ENCODE measurements around the gene ITGB1BP1.

The ITGB1BP1 gene, protein sequence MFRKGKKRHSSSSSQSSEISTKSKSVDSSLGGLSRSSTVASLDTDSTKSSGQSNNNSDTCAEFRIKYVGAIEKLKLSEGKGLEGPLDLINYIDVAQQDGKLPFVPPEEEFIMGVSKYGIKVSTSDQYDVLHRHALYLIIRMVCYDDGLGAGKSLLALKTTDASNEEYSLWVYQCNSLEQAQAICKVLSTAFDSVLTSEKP

DNA sequence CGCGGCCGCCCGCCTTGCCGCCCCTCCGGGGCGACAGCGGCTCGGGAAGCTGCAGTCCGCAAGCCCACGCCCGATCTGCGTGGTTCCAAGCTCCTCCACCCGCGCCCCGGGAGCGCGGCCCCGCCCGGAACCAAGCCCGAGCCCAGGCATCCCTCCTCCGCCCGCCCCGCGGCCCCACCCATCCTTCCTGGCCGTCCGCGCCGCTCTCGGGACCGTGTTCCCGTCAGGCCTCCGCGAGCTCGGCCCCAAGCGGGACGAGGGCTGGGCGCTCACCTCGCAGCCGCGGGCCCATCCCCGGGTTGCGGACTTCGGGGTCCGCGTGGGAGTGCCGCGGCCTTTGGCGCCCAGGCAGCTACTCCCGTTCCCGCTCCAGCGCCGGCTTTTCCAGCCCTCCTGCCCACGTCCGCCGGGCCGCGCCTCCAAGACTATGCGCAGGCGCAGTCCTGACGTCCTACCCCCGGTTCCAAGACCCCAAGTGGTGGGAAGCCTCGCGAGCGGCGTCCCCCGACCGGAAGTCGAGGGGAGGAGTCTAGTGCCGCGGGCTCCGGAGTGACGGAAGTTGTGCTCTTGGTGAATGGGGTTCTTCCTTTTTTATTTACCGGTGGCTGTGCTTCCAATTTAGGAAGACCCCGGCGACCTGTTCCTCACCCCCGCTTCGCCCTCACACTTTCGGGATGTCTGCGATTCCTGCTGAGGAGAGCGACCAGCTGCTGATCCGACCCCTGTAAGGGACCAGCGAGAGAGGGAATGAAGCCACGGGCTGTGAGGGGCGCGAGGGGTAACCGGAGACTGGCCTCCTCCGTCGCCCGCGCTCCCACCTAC is at the start of gene ITGB1BP1, which contains the start of gene CPSF3:
Gene ITGB1BP1, minus strand, starts transcription at position 429 of the 822 bp plus-strand sequence. CDS start 4,831 bp downstream, outside the sequence.
Gene CPSF3, plus strand, starts transcription at position 555 of the 822 bp plus-strand sequence. Its CDS starts 120 bp downstream, at position 675.
- Mint-ChIP-seq H3K9me3 (ENCODE audit: low read depth) (no peaks in the 10 kb centered on the region), H3K4me3 (peak within 1 kb of the TSS; percentile 88), H3K27me3 (no peaks in the 10 kb centered on the region), H3K36me3 (peaks cover 7% of the 10 kb centered on the region), H3K27ac (peak within 1 kb of the TSS; percentile 91), H3K4me1 (ENCODE audit: low read depth) (peaks cover 37% of the 10 kb centered on the region)

DNA sequence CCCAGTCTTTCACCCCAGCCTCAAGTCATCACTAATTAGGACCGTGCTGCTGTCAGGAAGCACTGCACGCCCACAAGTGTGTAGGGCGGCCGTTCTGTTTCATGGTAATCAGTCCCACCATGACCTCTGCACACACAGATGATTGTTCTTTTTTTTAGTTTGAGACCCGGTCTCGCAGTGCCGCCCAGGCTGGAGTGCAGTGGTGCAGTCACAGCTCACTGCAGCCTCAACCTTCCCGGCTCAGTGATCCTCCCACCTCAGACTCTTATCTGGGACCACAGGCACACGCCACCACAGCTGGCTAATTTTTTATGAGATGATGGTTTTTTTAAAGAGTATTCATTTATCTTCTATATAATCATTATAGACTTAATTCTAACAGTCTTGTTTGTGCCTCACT is 49.2 kb upstream of the ITGB1BP1 start:
- Mint-ChIP-seq H3K4me1 (ENCODE audit: low read depth) (peaks cover 34% of the 10 kb centered on the region), H3K36me3 (peaks cover 13% of the 10 kb centered on the region), H3K9me3 (ENCODE audit: low read depth) (no peaks in the 10 kb centered on the region), H3K4me3 (peak overlapping the region; percentile 83), H3K27me3 (no peaks in the 10 kb centered on the region), H3K27ac (peak overlapping the region; percentile 22)

DNA sequence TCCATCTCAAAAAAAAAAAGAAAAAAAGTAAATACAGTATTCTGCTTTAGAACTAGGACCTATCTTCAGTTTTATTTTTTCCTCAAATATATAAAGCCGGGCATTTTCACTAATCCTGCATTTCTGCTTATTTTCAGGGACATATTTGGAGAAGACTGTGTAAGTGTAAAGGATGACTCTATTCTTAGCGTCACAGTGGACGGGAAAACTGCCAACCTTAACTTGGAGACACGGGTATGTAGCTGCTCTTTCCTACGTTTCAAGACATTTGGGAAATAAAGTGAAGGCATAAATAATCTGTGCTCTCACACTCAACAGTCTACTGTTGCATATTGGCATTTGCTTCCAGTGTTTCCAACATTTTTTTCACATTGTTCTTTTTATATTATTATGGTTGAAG is 47.9 kb upstream of the ITGB1BP1 start:
- Mint-ChIP-seq H3K9me3 (ENCODE audit: low read depth) (no peaks in the 10 kb centered on the region), H3K4me1 (ENCODE audit: low read depth) (peaks cover 21% of the 10 kb centered on the region), H3K36me3 (peaks cover 13% of the 10 kb centered on the region), H3K27me3 (no peaks in the 10 kb centered on the region), H3K27ac (no peak overlapping the region), H3K4me3 (no peak overlapping the region)

DNA sequence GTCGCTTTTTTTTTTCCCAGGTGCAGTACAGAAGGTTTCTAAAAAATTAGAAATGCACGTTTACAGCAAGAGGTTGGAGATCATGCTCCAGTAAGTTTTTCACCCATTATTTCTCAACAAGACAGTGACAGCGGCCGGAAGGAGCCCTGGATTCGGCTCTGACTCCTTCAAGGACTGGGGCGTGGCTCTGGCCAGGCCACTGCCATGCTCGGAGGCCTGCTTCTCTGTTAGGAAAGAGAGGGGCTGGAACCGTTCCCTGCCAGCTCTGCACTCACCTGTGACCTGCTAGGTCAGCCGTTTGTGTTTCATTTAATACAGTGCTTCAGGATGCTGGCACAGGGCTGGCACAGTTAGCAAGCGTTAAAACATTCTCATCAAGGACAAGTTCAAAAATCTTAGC is 44.4 kb upstream of the ITGB1BP1 start:
- Mint-ChIP-seq H3K27ac (no peak overlapping the region), H3K36me3 (peaks cover 6% of the 10 kb centered on the region), H3K4me3 (no peak overlapping the region), H3K27me3 (no peaks in the 10 kb centered on the region), H3K4me1 (ENCODE audit: low read depth) (no peaks in the 10 kb centered on the region), H3K9me3 (ENCODE audit: low read depth) (no peaks in the 10 kb centered on the region)

DNA sequence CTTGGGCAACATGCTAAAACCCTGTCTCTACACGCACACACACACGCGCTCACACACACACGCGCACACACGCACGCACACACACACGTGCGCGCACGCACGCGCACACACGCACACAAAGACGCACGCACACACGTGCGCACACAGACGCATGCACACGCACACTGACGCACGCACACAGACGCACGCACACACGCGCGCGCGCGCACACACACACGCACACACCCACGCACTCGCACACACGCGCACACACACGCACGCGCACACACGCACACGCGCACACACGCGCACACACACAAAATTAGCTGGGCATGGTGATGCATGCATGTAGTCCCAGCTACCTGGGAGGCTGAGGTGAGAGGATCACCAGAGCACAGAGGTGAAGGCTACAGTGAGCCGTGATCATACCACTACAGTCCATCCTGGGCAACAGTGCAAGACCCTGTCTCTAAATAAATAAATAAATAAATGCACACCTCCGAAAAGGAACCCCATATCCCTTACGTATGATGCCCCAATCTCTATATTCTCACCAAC is 42.9 kb upstream of the ITGB1BP1 start:
- no peak overlapping the region for H3K27ac Mint-ChIP-seq
- H3K9me3 Mint-ChIP-seq (ENCODE audit: low read depth): no peaks in the 10 kb centered on the region
- H3K4me3 Mint-ChIP-seq: no peak overlapping the region
- H3K27me3 Mint-ChIP-seq: no peaks in the 10 kb centered on the region
- H3K4me1 Mint-ChIP-seq (ENCODE audit: low read depth): no peaks in the 10 kb centered on the region
- H3K36me3 Mint-ChIP-seq: peaks cover 4% of the 10 kb centered on the region

DNA sequence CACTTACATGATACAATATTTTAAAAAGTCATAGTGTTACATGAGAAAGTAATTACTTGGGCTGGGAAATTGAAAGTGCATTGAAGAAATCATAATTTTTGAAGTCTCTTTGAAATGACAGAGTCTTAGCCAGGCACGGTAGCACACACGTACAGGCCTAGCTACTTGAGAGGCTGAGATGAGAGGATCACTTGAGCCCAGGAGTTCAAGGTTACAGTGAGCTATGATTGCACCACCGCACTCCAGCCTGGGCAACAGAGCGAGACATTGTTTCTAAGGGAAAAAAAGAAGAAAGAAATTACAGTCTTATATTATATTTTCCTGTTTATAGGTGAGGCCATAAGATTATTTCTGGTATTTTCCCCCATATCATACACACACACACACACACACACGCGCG is 41.8 kb upstream of the ITGB1BP1 start:
- H3K27me3 Mint-ChIP-seq: no peaks in the 10 kb centered on the region
- peaks cover 4% of the 10 kb centered on the region for H3K36me3 Mint-ChIP-seq
- no peaks in the 10 kb centered on the region for H3K4me1 Mint-ChIP-seq (ENCODE audit: low read depth)
- no peak overlapping the region for H3K4me3 Mint-ChIP-seq
- no peaks in the 10 kb centered on the region for H3K9me3 Mint-ChIP-seq (ENCODE audit: low read depth)
- no peak overlapping the region for H3K27ac Mint-ChIP-seq

DNA sequence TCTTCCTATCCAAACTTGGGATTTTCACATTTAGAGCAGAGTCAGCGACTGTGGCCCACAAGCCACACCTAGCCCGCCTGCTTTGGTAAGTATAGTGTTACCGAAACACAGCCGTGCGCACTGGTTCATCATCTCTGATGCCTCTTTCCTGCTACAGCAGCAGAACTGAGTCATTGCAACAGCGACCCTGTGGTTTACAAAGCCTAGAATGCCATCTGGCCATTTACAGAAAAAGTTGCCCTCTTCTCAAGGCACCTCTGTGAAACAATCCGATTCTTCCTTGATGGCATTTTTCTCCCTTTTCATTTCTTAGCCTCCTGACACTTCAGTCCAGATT is 40.3 kb upstream of the ITGB1BP1 start:
- no peaks in the 10 kb centered on the region for H3K27me3 Mint-ChIP-seq
- no peaks in the 10 kb centered on the region for H3K9me3 Mint-ChIP-seq (ENCODE audit: low read depth)
- H3K4me3 Mint-ChIP-seq: no peak overlapping the region
- H3K27ac Mint-ChIP-seq: no peak overlapping the region
- H3K36me3 Mint-ChIP-seq: peaks cover 4% of the 10 kb centered on the region
- H3K4me1 Mint-ChIP-seq (ENCODE audit: low read depth): no peaks in the 10 kb centered on the region

DNA sequence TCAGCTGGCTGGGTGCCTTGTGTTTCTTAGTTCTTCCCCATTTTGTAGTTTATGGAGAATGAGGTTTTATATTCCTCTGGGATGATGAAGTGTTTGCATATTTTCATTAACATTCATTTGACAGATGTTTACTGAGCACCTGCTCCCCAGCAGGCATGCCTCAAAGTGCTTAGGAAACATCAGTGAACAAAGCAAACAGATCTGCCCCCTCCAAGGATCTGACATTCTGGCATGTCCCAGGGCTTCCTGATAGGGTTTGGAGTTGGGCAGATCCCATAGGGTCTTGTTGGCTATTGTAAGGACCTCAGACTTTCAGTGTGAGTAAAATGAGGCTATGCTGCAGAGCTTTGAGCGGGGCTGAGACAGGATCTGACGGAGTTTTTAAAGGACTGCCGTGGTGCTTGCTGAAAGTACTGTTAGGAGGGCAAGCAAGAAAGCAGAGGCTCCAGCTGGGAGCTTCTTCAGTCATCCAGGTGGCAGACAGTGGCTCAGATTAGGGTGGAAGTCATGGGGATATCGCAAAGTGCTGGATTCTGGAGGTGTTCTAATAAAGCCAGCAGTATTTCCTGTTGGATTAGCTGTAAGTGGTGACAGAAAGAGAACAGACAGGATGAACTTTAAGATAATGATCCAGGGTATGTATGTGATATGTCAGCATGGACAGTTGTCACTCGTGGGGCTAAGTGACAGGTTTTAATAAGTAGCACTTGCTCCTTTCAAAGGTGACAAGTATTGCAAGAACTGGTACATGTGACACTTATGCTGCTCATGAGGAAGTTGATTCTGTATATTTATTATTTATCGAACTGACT is 39.8 kb upstream of the ITGB1BP1 start:
- Mint-ChIP-seq H3K4me3 (no peak overlapping the region), H3K36me3 (peaks cover 4% of the 10 kb centered on the region), H3K9me3 (ENCODE audit: low read depth) (no peaks in the 10 kb centered on the region), H3K27me3 (no peaks in the 10 kb centered on the region), H3K4me1 (ENCODE audit: low read depth) (no peaks in the 10 kb centered on the region), H3K27ac (no peak overlapping the region)

DNA sequence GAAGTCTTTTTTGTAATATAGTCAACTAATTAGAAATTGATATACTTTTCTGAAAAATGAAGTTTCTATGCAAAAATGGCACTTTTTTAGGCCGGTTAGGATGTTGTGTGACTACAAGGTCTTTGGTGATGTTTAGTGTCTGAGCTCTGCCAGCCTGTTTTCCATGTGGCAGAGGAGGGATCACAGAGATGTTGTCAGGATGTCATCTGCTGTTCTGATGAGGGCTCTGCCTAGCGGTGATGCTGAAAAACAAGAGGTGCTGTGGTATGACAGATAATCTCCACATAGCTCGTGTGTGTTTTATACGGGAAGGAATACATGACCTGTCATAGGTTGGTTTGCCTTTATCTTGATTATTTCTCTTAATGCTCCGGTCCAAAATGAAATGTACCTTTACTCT is 39.0 kb upstream of the ITGB1BP1 start:
- Mint-ChIP-seq H3K27ac (no peak overlapping the region), H3K4me1 (ENCODE audit: low read depth) (no peaks in the 10 kb centered on the region), H3K27me3 (no peaks in the 10 kb centered on the region), H3K9me3 (ENCODE audit: low read depth) (no peaks in the 10 kb centered on the region), H3K36me3 (peaks cover 4% of the 10 kb centered on the region), H3K4me3 (no peak overlapping the region)

DNA sequence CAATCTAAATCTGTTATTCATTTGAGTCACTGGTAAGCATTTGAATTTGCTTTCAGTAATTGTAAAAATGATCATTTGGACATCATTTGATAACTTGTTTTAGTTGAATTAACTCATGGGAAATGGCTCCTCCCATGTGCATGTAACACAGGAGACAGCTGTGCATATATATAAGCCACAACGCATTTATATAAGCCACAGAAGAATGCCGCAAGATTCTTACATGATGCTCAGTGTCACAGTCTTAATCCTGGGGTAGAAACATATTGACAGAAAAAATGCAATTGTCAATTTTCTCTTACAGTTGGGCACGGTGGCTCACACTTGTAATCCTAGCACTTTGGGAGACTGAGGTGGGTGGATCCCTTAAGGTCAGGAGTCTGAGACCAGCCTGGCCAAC is 37.8 kb upstream of the ITGB1BP1 start:
- Mint-ChIP-seq H3K27me3 (no peaks in the 10 kb centered on the region), H3K4me3 (no peak overlapping the region), H3K27ac (no peak overlapping the region), H3K36me3 (peaks cover 4% of the 10 kb centered on the region), H3K4me1 (ENCODE audit: low read depth) (no peaks in the 10 kb centered on the region), H3K9me3 (ENCODE audit: low read depth) (no peaks in the 10 kb centered on the region)

DNA sequence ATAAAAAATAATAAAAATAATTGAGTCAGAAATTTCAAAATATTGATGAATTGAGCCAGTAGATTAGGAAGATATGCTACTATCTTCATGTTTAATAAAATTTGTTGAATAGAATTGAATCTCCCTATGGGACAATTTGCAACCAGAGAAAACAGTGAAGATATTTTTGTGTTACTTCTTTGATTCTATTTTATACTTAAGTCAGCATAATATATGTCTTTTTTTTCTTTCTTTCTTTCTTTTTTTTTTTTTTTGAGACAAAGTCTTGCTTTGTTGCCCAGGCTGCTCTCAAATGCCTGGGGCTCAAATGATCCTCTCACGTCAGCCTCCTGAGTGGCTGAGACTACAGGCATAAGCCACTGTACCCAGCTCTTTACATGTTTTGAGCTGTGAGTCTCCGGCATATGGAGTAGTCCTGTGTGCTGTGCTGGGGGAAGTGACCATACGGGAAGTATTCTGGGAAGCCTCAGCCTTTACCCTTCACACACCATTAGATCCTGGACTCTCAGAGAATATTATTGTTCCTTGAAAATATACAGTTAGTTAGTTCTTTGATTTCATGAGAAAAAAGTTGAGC is 37.2 kb upstream of the ITGB1BP1 start:
- Mint-ChIP-seq H3K9me3 (ENCODE audit: low read depth) (no peaks in the 10 kb centered on the region), H3K27ac (no peak overlapping the region), H3K4me3 (no peak overlapping the region), H3K27me3 (no peaks in the 10 kb centered on the region), H3K4me1 (ENCODE audit: low read depth) (no peaks in the 10 kb centered on the region), H3K36me3 (peaks cover under 1% of the 10 kb centered on the region)

DNA sequence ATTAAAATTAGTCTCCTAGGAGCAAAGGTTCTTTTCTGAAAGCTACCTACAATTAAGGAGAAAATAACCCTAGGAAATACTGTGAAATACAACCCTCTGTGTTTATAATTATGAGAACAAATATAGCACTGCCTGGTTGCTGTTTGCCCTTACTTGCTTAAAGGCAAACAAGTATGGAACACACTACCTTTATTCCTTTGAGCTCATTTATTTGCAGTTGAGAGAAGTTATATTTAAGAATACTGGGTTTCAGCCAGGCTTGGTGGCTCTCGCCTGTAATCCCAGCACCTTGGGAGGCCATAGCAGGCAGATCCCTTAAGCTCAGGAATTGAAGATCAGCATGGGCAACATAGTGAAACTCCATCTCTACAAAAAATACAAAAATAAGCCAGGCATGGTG is 27.9 kb upstream of the ITGB1BP1 start:
- H3K36me3 Mint-ChIP-seq: peaks cover 2% of the 10 kb centered on the region

DNA sequence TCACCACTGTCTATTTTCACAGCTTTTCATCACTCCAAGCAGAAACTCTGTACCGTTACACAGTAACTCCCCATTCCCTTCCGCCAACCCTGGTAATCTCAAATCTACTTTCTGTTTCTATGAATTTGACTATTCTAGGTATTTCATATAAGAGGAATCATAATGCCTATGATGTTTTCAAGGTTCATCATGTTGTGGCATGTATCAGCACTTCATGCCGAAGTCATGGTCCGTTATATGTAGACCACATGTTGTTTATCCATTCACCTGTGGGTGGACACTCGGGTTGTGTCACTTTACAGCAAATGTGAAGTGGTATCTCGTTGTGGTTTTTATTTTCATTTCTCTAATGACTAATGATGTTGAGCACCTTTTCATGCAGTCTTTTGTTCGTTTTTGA is 21.8 kb upstream of the ITGB1BP1 start:
- Mint-ChIP-seq H3K4me1 (ENCODE audit: low read depth) (peaks cover 6% of the 10 kb centered on the region), H3K36me3 (peaks cover 22% of the 10 kb centered on the region), H3K27me3 (no peaks in the 10 kb centered on the region), H3K27ac (peak overlapping the region; percentile 0), H3K4me3 (no peak overlapping the region), H3K9me3 (ENCODE audit: low read depth) (no peaks in the 10 kb centered on the region)

More for the DNA sequence above, 27.9 kb upstream of the ITGB1BP1 start:
- H3K4me1 Mint-ChIP-seq (ENCODE audit: low read depth): no peaks in the 10 kb centered on the region
- no peaks in the 10 kb centered on the region for H3K27me3 Mint-ChIP-seq
- no peak overlapping the region for H3K4me3 Mint-ChIP-seq
- H3K27ac Mint-ChIP-seq: no peak overlapping the region
- no peaks in the 10 kb centered on the region for H3K9me3 Mint-ChIP-seq (ENCODE audit: low read depth)

DNA sequence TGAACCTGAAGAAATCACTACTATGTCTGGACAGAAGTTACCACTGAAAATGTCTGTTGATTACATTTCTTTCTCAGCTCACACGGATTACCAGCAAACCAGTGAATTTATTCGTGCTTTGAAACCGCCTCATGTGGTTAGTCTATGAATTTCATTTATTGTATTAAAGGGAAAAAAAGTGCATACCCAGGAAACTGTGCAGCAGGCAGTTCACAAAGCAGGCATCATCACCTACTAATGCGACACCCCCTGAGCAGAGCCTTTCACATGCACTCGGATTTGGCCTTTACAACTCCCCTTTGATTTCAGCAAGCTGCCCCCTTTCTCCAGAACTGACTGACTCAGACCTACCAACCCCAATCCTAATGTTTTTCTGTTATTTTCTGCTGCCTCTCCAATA is 20.2 kb upstream of the ITGB1BP1 start:
- peaks cover 22% of the 10 kb centered on the region for H3K36me3 Mint-ChIP-seq
- H3K27ac Mint-ChIP-seq: no peak overlapping the region
- H3K4me3 Mint-ChIP-seq: no peak overlapping the region

More for the DNA sequence above, 20.2 kb upstream of the ITGB1BP1 start:
- no peaks in the 10 kb centered on the region for H3K27me3 Mint-ChIP-seq
- peaks cover 6% of the 10 kb centered on the region for H3K4me1 Mint-ChIP-seq (ENCODE audit: low read depth)
- H3K9me3 Mint-ChIP-seq (ENCODE audit: low read depth): no peaks in the 10 kb centered on the region

All from activated naive CD8-positive, alpha-beta T cell (primary cell).